PFSK-1 (cell line): ENCODE results near the gene IGF2R.

Experiments
- FOXP2 ChIP-seq: optimal IDR thresholded peaks from 2 replicates; pipeline ENCODE3; 2011; ENCODE audit warnings: borderline replicate concordance, control low read depth, inconsistent platforms; ENCODE audit not compliant: insufficient read depth; ENCODE audit errors: extremely low read length, extremely low read depth
- POLR2AphosphoS5 ChIP-seq: IDR thresholded peaks from 2 replicates; pipeline ENCODE4 v1.6.1; 2012; ENCODE audit warnings: low read depth, mild to moderate bottlenecking, control low read depth, low read length, moderate library complexity

DNA sequence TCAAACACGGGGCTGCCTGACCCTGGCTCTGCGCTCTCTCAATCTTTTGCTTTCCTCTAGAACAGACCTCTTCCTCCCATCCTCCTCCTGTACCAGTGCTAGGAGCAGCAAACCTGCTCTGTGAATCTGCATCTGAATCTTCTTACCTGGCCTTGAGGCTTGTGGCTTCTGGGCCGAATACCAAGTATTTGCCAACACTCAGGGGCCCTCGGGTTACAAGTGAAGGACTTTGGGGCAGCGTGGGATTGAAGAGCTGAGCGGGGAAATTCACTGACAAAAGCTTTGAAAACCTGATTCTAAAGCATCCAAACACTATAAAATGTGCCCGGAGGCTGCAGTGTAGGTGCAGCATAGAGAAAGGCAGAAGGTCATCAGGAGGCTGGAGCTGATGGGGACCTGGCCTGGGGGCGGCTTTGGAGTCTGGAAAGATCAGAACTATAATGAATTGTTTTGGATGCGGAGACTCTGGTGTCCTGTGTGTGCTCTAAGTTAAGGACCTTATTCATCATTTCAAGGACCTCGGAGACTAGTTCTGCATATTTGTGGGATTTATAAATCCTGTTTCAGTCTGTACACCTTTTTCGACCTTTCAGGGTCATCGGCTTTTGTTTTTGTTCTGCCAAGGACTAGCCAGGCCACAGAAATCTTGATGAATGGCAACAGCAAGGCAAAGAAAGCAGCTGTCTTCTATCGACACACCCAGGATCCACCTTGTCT, 16.4 kb upstream of the IGF2R start:
- TF ChIP-seq POLR2AphosphoS5 (no peak), FOXP2 (no peak)
